ENCODE measurements around the gene SDC4. TPM values are rescaled to one million over a fixed set of nuclear protein-coding genes. Genes with fewer than 3 reads are reported as not detected.

The SDC4 gene
- total and polyA plus RNA-seq, 9 of the 15 experiments (the other 6 are each of a cell fraction or from before 2014, with no cell fraction given), result 2.1 to 10.7 (median 6.3) TPM

DNA sequence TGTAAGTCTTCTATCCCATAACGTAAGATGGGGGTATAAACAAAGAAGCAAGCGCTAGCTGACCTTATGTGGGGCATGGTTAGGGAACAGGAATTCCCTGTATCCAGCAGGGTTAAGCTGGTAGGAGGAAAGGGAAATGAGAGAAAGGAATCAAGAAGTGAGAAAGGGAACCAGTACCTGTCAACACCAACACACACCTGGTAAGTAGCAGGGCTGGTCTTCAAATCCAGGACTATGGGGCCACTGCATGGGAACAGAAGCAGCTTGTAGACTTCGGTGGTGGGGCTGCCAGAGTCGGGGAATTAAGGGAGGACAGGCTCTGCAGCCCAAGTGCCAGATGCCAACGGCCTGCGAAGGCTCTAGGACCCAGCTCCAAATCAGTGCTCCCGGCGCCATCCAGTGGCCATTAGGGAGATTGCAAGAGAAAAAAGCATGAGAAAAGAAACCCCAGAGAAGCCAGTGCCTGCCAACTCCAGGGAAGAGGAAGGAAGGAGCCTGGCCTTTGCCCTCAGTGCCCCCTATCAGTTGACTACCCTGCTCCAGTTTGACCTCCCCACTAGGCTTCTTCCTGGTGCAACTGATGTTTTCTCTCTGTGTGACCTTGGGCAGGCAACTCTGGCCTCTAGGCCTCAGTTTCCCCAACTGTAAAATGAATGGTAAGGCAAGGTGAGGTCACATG lies 57.4 kb downstream of the SDC4 start:
- H3K9ac ChIP-seq (ENCODE audit: insufficient read depth in 1 of 2, low read depth in 2 of 2, low read length in 2 of 2), result no peak overlapping the region
- H3K9me1 ChIP-seq (ENCODE audit: control insufficient read depth, insufficient read depth, low read length), result no peaks in the 10 kb centered on the region
- intact Hi-C loops (cut with micrococcal nuclease), result loop anchor here (2.0 to 5.0 kb wide), 2 partner anchors 54 to 152 kb away; no protein-coding TSS in a partner anchor
- H4K20me1 ChIP-seq (replicated peaks; ENCODE audit: control insufficient read depth, insufficient read depth, low read length), result peaks cover 5% of the 10 kb centered on the region; the same call in 1 of the 2 replicates
- H3K4me2 ChIP-seq (ENCODE audit: insufficient read depth, low read length), result no peak overlapping the region
- peaks cover 10 to 12% of the 10 kb centered on the region in 2 experiments; a peak in 4 of 5 replicates for H3K4me1 ChIP-seq (replicated peaks in 1 of 2; ENCODE audit: control insufficient read depth in 2 of 2, insufficient read depth in 2 of 2, low read length in 2 of 2)
- H3K9me3 ChIP-seq (replicated peaks; ENCODE audit: control insufficient read depth, insufficient read depth, low read depth, low read length), result peaks cover 3% of the 10 kb centered on the region; the same call in 1 of the 2 replicates
- no peak overlapping the region for H2AFZ ChIP-seq (ENCODE audit: low read depth, low read length)
- H3K4me3 ChIP-seq, result no peak overlapping the region
- no peaks in the 10 kb centered on the region for H3K79me2 ChIP-seq (ENCODE audit: control insufficient read depth, insufficient read depth, low read length)
- FAIRE-seq, result peak; percentile 74
- 13% methylated on average over 7 of the region's 8 CpGs for whole genome bisulfite sequencing (ENCODE audit: insufficient coverage, low coverage, missing lambda C conversion rate)
- H3K27ac ChIP-seq (ENCODE audit: extremely low read depth, low read depth, low read length), result no peak overlapping the region
- POLR2A ChIA-PET, result interaction anchor here (0.6 to 0.9 kb wide), 2 partner anchors 19 to 247 kb away, joined by 3 read pairs; no protein-coding TSS in a partner anchor
- peaks cover 12 to 62% of the 10 kb centered on the region in 2 experiments; a peak in 4 of 5 replicates for H3K27me3 ChIP-seq (ENCODE audit: control insufficient read depth in 2 of 2, insufficient read depth in 2 of 2, low read length in 2 of 2)
- CTCF ChIA-PET (ENCODE audit: low intra/inter-chr PET ratio), result interaction anchor here (0.9 to 2.4 kb wide), 4 partner anchors 152 to 491 kb away, joined by 3 to 7 read pairs (median 5); no protein-coding TSS in a partner anchor
- BruUV-seq (replicated peaks), result no TSS peak
- in situ Hi-C loops (cut with MboI), result no loop called here
- no peaks in the 10 kb centered on the region for H3K36me3 ChIP-seq (ENCODE audit: control insufficient read depth, insufficient read depth, low read length)
- peak; percentile 82 for ATAC-seq
- peak; percentile 71 to 79 (median 72) for DNase-seq (ENCODE audit: extremely low read depth in 1 of 4, low spot score in 3 of 4)
- no peak for TF ChIP-seq ZBTB34 (CRISPR knock-in tag; IDR thresholded peaks at IDR 0.05)
- TF ChIP-seq, protein P1, sequence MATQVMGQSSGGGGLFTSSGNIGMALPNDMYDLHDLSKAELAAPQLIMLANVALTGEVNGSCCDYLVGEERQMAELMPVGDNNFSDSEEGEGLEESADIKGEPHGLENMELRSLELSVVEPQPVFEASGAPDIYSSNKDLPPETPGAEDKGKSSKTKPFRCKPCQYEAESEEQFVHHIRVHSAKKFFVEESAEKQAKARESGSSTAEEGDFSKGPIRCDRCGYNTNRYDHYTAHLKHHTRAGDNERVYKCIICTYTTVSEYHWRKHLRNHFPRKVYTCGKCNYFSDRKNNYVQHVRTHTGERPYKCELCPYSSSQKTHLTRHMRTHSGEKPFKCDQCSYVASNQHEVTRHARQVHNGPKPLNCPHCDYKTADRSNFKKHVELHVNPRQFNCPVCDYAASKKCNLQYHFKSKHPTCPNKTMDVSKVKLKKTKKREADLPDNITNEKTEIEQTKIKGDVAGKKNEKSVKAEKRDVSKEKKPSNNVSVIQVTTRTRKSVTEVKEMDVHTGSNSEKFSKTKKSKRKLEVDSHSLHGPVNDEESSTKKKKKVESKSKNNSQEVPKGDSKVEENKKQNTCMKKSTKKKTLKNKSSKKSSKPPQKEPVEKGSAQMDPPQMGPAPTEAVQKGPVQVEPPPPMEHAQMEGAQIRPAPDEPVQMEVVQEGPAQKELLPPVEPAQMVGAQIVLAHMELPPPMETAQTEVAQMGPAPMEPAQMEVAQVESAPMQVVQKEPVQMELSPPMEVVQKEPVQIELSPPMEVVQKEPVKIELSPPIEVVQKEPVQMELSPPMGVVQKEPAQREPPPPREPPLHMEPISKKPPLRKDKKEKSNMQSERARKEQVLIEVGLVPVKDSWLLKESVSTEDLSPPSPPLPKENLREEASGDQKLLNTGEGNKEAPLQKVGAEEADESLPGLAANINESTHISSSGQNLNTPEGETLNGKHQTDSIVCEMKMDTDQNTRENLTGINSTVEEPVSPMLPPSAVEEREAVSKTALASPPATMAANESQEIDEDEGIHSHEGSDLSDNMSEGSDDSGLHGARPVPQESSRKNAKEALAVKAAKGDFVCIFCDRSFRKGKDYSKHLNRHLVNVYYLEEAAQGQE (IDR thresholded peaks at IDR 0.05; ENCODE audit: borderline replicate concordance), result peak; percentile 51; the same call in 1 of the 2 replicates
- TF ChIP-seq, protein P1 (CRISPR knock-in tag; IDR thresholded peaks at IDR 0.05; ENCODE audit: low read depth), result no peak
- TF ChIP-seq SUPT5H (IDR thresholded peaks at IDR 0.05), result no peak
- TF ChIP-seq ZNF41 (CRISPR knock-in tag; conservative IDR thresholded peaks at IDR 0.05), result no peak
- TF ChIP-seq POLR2A (conservative IDR thresholded peaks at IDR 0.05), result no peak
- TF ChIP-seq XRCC5 (IDR thresholded peaks at IDR 0.05; ENCODE audit: low read depth, low read length), result peak; percentile 53; the same call in 1 of the 2 replicates
- no peak for TF ChIP-seq TAL1 (IDR thresholded peaks at IDR 0.05)
- TF ChIP-seq, protein P2, sequence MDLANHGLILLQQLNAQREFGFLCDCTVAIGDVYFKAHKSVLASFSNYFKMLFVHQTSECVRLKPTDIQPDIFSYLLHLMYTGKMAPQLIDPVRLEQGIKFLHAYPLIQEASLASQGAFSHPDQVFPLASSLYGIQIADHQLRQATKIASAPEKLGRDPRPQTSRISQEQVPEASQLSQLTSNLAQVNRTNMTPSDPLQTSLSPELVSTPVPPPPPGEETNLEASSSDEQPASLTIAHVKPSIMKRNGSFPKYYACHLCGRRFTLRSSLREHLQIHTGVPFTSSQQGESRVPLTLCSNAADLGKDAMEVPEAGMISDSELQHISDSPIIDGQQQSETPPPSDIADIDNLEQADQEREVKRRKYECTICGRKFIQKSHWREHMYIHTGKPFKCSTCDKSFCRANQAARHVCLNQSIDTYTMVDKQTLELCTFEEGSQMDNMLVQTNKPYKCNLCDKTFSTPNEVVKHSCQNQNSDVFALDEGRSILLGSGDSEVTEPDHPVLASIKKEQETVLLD (IDR thresholded peaks at IDR 0.05), result no peak
- TF ChIP-seq, protein P3, sequence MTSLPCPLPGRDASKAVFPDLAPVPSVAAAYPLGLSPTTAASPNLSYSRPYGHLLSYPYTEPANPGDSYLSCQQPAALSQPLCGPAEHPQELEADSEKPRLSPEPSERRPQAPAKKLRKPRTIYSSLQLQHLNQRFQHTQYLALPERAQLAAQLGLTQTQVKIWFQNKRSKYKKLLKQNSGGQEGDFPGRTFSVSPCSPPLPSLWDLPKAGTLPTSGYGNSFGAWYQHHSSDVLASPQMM (CRISPR knock-in tag; IDR thresholded peaks at IDR 0.05), result no peak
- no peak for TF ChIP-seq BRF1 (IDR thresholded peaks at IDR 0.05; ENCODE audit: borderline replicate concordance, extremely low read depth, insufficient read length)

Measured in K562 (cell line).